NCI-H82 treated with DMSO at 0.1 percent for 48 hours (cell line): ENCODE data around the gene COMMD2.
A peak's percentile ranks its signal among the peaks of the same experiment; 100 is the strongest.

Experiments used
- DNase-seq: peaks from one replicate; lab custom pipeline; 2025; ENCODE audit not compliant: unreplicated experiment; lab: John Stamatoyannopoulos, UW

Gene COMMD2

DNA sequence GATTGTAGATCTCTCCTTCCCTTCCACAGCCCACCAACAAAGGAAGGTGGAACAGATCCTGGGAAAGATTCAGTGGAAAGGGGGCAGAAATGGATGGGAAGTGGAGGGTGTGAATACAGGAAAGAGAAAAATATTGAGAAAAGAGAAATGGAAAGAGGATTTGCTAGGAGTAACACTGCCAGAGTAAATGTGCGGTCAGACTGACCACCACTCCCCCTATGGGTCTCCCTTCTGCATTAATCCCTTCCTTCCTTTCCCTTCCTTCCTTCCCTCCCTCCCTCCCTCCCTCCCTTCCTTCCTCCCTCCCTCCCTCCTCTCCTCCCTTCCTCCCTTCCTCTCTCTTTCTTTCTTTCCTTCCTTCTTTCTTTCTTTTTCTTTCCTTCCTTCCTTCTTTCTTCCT, 12.0 kb upstream of the COMMD2 start:
- DNase-seq: no peak

DNA sequence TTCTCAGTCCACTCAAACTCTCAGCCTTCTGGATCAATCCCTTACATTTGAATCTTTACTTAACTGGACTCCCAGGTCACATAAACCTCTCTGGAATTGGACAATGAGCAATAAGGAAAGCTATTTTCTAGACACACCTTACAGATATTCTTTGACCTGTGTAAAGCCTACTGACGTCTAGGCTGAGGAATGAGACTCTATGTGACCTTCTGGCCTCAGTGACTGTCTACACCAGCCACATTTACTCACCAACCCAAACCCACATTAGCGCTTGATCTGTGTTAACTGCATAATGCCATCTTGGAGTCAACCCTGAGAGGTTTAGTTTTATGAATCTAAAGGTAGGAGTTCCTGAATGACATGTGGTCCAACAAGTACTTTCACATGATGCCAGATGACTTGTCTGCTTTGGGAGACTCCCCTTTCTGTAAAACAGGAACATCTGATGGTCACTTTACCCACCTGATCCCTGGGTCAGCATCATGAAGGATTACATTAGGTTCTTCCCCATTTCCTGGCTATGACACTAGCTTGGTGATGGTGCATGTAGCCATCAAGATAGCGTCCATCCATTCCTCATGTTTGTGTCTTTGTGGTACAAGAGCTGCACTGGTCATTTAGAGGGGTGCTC, 11.4 kb upstream of the COMMD2 start:
- DNase-seq: no peak

- no peak for DNase-seq
Measured at GRCh38 chr3:149753717-149754116, 1.4 kb upstream of the COMMD2 start.

DNA sequence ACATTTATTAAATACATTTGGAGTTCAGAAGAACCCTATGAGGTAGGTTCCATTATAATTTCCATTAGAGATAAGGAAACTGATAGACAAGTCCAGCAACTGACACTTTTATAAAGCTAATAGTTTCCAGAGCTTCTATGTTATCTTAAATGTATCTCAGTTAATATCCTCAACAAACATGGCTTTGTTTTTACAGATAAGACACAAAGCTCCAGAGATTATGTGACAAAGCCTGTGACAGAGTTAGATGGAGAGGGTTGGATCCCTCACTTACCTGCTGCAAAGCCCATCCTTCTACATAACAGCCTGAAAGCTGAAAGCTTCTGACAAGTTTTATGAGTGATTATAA, 473 bp upstream of the COMMD2 start:
- DNase-seq: no peak

DNA sequence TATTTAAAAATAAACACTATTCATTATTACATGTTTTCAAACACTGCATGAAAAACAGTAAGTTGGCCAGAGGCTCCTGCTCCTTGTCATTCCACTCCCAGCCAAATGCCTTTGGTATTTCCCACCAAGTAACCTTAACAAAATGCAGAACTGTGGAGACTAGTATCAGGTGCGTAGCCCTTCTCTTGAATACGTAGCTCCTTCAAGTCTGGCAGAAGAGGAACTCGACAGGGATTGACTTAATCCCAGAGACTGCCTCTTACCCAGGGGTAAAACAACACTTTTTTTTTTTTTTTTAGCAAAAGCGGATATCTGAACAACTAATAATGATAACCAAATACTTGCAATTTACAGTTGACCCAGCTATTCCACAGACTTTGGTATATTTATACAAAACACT, 738 bp downstream of the COMMD2 start:
- DNase-seq: no peak

DNA sequence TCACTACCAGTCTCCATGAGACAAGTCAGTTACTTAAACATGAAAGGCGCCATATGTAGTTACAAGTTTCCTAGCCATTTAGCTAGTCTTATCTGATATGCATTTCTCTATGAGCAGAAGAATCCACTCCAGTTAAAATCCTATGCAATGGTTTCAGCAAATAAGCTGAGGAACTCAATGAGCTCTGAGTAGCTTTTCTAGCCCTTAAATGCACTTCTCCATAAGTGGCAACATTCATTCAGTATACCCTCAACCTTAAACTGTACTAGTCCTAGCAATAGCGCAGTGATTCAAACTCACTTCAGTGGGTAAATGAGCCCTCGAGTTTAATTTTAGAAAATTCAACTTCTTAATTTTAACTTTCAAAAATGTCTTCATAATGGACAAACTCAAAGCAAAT, 7.7 kb downstream of the COMMD2 start:
- no peak for DNase-seq

DNA sequence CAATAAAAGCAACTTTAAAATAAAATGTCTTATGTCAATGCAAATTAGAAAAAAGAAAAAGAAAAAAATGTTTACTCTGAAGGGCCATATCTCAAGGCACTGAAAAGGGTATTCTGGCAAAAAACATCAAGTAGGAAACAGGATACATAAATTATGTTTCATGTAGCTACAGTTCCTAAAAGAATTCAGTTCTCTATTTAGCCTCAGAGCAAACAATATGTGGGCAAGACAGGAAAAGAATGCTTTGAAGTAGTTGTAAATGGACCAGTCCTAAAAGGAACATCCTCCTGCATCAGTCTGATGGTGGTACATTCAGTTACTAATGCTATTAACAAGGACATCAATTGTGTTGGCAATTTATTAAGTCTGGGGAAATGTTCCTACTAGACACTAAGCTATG, 8.1 kb downstream of the COMMD2 start:
- no peak for DNase-seq

- no peak for DNase-seq
Measured at GRCh38 chr3:149739396-149739795, 12.9 kb downstream of the COMMD2 start.

DNA sequence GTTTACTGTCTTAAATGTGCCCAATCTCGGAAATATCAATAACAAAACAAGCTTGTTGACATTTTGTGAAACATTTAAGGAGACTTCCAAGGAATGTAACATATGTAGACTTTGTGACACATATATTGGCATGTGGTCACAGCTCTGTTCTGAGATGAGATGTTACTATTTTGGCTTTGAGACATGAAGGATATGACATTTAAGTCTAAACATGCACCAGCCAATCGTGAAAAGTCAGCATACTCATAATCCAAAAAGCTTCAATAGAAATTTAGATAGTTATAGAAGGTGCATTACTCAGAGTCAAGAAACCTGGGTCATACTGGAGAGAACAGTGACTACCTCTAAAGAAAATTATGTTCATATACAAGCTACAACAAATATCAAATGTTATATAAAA, 13.4 kb downstream of the COMMD2 start:
- DNase-seq: no peak

DNA sequence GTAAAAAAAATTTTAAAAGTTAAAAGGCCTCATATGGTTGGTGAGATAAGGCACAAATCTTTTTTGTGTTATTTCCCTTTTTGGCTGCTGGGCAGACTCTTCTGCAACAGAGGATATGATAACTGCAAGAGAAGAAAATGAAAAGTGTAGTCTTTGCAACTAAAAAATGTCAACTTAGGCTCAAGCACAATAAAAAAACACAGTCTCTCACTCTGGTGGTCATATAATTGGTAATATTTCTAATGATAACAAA, 15.4 kb downstream of the COMMD2 start:
- no peak for DNase-seq

DNA sequence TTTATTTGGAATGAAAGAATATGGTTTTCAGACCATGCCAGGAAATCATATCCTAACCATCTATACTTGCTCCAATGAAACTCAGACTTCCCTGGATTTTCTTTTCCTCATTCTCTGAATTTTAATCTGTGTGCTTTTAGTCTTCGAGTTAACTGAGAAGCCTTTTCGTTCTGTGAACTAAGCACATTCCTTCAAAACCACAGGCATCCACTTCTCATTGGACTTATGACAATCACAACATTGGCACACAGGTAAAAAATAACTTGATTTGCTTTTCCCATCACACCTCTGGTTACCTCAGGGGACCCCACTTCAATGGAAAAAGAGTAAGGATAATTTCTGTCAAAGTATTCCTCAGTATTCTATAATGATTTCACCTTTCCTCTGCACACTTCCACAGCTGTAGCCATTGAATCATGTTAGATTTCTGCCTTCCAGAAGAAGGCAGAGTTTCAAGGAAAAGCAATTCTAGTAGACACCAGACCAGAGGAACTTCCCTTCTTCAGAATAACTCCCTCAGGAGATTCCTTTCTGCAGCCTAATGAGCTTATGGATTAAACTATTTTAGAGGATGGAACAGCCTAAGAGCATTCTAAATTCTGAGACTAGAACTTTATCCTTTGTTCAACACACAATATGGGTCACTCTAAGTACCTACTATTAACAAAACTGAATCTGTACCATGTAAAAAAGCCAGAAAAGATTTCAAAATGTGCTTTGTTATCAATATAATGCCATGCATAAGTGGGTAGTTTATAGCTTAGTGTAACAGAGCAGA, 15.9 kb downstream of the COMMD2 start:
- DNase-seq: peak; percentile 52

- no peak for DNase-seq
Measured at GRCh38 chr3:149732234-149732633, 20.1 kb downstream of the COMMD2 start.

DNA sequence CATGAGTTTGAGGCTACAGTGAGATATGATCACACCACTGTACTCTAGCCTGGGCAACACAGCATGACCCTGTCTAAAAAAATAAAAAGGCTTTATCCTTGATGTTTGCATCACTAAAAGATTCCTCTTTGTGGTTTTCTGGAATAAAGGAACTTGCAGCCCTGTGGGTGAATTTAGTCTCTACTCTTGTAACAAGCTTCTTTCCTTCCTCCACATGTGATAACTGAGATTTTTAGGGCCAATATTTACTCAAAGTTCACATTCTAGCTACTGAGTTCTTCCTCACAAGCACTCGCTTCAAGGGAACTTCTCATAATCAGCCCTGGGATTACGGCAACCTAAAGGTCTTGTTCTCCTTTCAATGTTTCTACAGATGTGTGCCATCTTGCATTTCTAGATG, 24.6 kb downstream of the COMMD2 start:
- no peak for DNase-seq

DNA sequence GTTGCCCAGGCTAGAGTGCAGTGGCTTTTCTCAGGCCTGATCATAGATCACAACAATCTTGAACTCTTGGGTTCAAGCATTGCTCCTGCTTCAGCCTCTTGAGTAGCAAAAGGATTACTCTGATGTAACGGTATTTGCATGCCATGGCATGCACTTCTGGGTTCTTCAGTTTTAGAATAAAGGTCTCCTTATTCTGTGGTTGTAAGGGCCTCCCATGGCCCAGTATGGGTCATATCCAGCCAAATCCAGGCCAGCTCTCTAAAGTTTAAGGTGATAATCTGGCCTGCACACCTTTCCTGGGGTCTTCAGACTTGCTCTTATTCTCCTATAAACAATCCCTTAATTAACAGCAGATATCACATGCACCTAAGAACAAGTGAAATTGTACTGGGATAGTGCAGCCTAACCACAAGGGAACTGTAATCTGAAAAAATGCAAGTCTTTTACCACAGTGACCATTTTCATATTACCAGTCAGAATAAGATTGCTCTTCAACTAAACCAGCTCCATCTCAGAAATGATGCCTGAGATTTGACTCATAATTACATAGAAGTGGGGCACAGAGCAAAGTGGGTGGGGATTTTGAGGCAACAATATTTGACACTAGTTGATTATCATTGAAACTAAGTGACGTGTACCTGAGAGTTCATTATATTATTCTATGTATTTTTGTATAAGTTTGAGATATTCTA, 25.4 kb downstream of the COMMD2 start:
- DNase-seq: no peak

- no peak for DNase-seq
Measured at GRCh38 chr3:149723781-149724180, 28.5 kb downstream of the COMMD2 start.

- DNase-seq: no peak
Measured at GRCh38 chr3:149720918-149721317, 31.4 kb downstream of the COMMD2 start.

- peak; percentile 47 for DNase-seq
Measured at GRCh38 chr3:149717391-149718056, 34.8 kb downstream of the COMMD2 start.

- DNase-seq: no peak
Measured at GRCh38 chr3:149716984-149717383, 35.3 kb downstream of the COMMD2 start.

GRCh38 chr3:149715247-149715646, 37.0 kb downstream of the COMMD2 start:
- DNase-seq: no peak

GRCh38 chr3:149713730-149714654, 38.3 kb downstream of the COMMD2 start:
- no peak for DNase-seq

GRCh38 chr3:149706905-149707304, 45.4 kb downstream of the COMMD2 start:
- DNase-seq: no peak
